H1 (cell line): ENCODE results near the gene DRAXIN.

Experiments used
- CHD2 ChIP-seq: IDR thresholded peaks from 2 replicates; pipeline ENCODE4 v1.6.1; 2012; ENCODE audit warnings: low read length, improper control_type of control experiment
- CREB1 ChIP-seq: IDR thresholded peaks from 2 replicates; pipeline ENCODE4 v1.6.1; 2012; ENCODE audit warnings: inconsistent platforms
- CTCF ChIP-seq, 3 experiments: IDR thresholded peaks; 1 replicate in 2 of 3; 2 replicates in 1 of 3; pipeline versions ENCODE4 v1.5.1 to v1.6.1; 2011; ENCODE audit warnings: low read length in 3 of 3, mild to moderate bottlenecking in 3 of 3, inconsistent platforms in 2 of 3, low read depth in 1 of 3, moderate library complexity in 1 of 3; ENCODE audit not compliant: insufficient read depth in 1 of 3; ENCODE audit errors: control extremely low read depth in 1 of 3
- EGR1 ChIP-seq: IDR thresholded peaks from 2 replicates; pipeline ENCODE4 v1.6.1; 2011; ENCODE audit warnings: low read depth, low read length, borderline replicate concordance
- GABPA ChIP-seq: IDR thresholded peaks from 2 replicates; pipeline ENCODE4 v1.6.1; 2011; ENCODE audit warnings: mild to moderate bottlenecking, low read length, moderate library complexity, borderline replicate concordance; ENCODE audit not compliant: insufficient read depth
- POLR2A ChIP-seq, 2 experiments: IDR thresholded peaks; 1 replicate in 1 of 2; 2 replicates in 1 of 2; pipeline ENCODE4 v1.6.1; 2011; ENCODE audit warnings: low read depth in 2 of 2, low read length in 2 of 2, mild to moderate bottlenecking in 2 of 2; ENCODE audit errors: control extremely low read depth in 1 of 2
- RAD21 ChIP-seq, 2 experiments: IDR thresholded peaks in 1 of 2; conservative IDR thresholded peaks in 1 of 2; 2 replicates each; pipeline ENCODE4 v1.6.1; 2011; ENCODE audit warnings: low read depth in 2 of 2, low read length in 2 of 2, improper control_type of control experiment in 1 of 2, inconsistent platforms in 1 of 2, mild to moderate bottlenecking in 1 of 2, moderate library complexity in 1 of 2
- SIN3A ChIP-seq, 2 experiments: IDR thresholded peaks in 1 of 2; conservative IDR thresholded peaks in 1 of 2; 2 replicates each; pipeline ENCODE4 v1.6.1; 2011 to 2012; ENCODE audit warnings: low read length in 2 of 2, improper control_type of control experiment in 1 of 2, low read depth in 1 of 2, mild to moderate bottlenecking in 1 of 2
- TAF1 ChIP-seq: IDR thresholded peaks from 2 replicates; pipeline ENCODE4 v1.6.1; 2011; ENCODE audit warnings: mild to moderate bottlenecking, low read depth, low read length
- TCF12 ChIP-seq: IDR thresholded peaks from 2 replicates; pipeline ENCODE4 v1.6.1; 2011; ENCODE audit warnings: low read depth, mild to moderate bottlenecking, low read length
- TF ChIP-seq, protein P1 (sequence below): IDR thresholded peaks from 2 replicates; pipeline ENCODE4 v1.6.1; 2011; ENCODE audit warnings: low read length, improper control_type of control experiment
- TF ChIP-seq, protein P2 (sequence below): IDR thresholded peaks from 2 replicates; pipeline ENCODE4 v1.6.1; 2012; ENCODE audit warnings: low read length, inconsistent platforms

DNA sequence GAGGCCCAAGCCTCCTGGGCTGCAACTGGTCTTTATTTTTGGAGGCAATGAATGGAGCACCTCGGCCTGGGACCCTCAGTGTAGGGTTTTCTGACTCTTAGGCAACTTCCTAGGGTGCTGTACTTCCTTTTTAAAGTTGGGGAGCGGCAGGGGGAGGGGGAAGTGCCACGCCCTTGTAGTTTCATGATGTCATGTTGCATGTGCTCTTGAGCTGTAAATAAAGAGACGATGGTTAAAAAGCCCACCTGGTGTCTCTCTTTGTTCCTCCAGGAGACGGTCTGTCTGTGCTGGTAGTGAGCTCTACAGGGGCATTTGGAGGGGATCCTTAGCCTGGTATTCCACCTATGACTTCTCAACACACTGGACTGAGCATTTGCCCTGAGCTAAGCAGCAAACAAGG is 34.1 kb downstream of the DRAXIN start:
- TF ChIP-seq POLR2A (IDR thresholded peaks at IDR 0.05; ENCODE audit: control extremely low read depth in 1 of 2, low read depth in 2 of 2, low read length in 2 of 2) (no peak), SIN3A (conservative IDR thresholded peaks at IDR 0.05 in 1 of 2, IDR thresholded peaks at IDR 0.05 in 1 of 2; ENCODE audit: low read depth in 1 of 2, low read length in 2 of 2) (no peak), CTCF (IDR thresholded peaks at IDR 0.05; ENCODE audit: control extremely low read depth in 1 of 3, insufficient read depth in 1 of 3, low read depth in 1 of 3, low read length in 3 of 3) (no peak), GABPA (no peak), EGR1 (no peak), CREB1 (no peak), CHD2 (no peak), RAD21 (IDR thresholded peaks at IDR 0.05 in 1 of 2, conservative IDR thresholded peaks at IDR 0.05 in 1 of 2; ENCODE audit: low read depth in 2 of 2, low read length in 2 of 2) (no peak), TCF12 (no peak), TAF1 (no peak)
- TF ChIP-seq, protein P1, sequence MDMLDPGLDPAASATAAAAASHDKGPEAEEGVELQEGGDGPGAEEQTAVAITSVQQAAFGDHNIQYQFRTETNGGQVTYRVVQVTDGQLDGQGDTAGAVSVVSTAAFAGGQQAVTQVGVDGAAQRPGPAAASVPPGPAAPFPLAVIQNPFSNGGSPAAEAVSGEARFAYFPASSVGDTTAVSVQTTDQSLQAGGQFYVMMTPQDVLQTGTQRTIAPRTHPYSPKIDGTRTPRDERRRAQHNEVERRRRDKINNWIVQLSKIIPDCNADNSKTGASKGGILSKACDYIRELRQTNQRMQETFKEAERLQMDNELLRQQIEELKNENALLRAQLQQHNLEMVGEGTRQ = no peak
- TF ChIP-seq, protein P2, sequence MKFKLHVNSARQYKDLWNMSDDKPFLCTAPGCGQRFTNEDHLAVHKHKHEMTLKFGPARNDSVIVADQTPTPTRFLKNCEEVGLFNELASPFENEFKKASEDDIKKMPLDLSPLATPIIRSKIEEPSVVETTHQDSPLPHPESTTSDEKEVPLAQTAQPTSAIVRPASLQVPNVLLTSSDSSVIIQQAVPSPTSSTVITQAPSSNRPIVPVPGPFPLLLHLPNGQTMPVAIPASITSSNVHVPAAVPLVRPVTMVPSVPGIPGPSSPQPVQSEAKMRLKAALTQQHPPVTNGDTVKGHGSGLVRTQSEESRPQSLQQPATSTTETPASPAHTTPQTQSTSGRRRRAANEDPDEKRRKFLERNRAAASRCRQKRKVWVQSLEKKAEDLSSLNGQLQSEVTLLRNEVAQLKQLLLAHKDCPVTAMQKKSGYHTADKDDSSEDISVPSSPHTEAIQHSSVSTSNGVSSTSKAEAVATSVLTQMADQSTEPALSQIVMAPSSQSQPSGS = 0 out of 2 replicates have a peak, but pooled peaks have one; percentile 77
